Upper lobe of left lung (tissue), 4 donors: ENCODE results near the gene ADSL.

ENCODE experiments used
- POLR2AphosphoS5 ChIP-seq, 2 donors: sonication (generic); formaldehyde crosslinking; IDR thresholded peaks; one replicate each; pipeline ENCODE4 v1.5.1; 2017; ENCODE audit warnings: antibody characterized with exemption in 2 of 2
- TF ChIP-seq, protein P1 (sequence below), 6 experiments: fragments of 450-650 bp in 4 of 6; fragments of 200-600 bp in 2 of 6; sonication (generic) in 2 of 6; IDR thresholded peaks; one replicate each; pipeline ENCODE4 v1.5.1; 2016 to 2019; ENCODE audit warnings: antibody characterized with exemption in 6 of 6

DNA sequence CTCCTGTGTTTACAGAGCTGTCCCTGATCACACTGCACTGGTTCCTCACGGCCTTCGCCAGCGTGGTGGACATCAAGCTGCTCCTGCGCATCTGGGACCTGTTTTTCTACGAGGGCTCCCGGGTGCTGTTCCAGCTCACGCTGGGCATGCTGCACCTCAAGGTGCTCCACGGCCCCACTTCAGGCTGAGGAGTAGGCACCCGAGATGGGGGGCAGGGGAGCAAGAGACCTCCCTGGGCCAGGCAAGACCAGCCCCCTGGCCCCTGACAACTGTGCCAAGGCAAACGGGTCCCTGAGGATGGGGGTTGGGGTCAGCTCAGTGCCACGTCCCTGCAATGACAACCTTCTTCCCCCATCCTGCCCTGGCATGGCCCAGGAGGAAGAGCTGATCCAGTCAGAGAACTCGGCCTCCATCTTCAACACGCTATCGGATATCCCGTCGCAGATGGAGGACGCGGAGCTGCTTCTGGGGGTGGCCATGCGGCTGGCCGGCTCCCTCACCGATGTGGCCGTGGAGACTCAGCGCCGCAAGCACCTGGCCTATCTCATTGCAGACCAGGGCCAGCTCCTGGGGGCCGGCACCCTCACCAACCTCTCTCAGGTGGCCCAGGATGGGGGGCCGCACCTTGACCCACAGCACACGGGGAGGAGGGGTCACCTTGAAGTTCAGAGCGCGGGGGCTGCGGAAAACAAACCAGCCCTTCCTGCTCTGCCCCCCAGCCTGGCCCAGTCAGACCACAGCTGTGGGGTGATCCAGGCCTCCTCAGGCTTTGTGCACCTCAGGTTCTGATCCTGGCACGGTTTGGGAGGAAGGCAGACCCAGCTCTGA is 60.0 kb downstream of the ADSL start:
- TF ChIP-seq, protein P1, sequence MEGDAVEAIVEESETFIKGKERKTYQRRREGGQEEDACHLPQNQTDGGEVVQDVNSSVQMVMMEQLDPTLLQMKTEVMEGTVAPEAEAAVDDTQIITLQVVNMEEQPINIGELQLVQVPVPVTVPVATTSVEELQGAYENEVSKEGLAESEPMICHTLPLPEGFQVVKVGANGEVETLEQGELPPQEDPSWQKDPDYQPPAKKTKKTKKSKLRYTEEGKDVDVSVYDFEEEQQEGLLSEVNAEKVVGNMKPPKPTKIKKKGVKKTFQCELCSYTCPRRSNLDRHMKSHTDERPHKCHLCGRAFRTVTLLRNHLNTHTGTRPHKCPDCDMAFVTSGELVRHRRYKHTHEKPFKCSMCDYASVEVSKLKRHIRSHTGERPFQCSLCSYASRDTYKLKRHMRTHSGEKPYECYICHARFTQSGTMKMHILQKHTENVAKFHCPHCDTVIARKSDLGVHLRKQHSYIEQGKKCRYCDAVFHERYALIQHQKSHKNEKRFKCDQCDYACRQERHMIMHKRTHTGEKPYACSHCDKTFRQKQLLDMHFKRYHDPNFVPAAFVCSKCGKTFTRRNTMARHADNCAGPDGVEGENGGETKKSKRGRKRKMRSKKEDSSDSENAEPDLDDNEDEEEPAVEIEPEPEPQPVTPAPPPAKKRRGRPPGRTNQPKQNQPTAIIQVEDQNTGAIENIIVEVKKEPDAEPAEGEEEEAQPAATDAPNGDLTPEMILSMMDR (IDR thresholded peaks at IDR 0.05), result no peak
- TF ChIP-seq POLR2AphosphoS5 (IDR thresholded peaks at IDR 0.05), result no peak
